GM23338 (cell line): ENCODE measurements around the gene FHIT. TPM values are rescaled to one million over a fixed set of nuclear protein-coding genes. Genes with fewer than 3 reads are reported as not detected.

Experiments used
- ATAC-seq: fragments of 200-7000 bp; cut with Tn5 transposase; 3 replicates; pipeline ENCODE4 v1.9.1; 2020
- DNase-seq: peaks from one replicate; pipeline ENCODE4 v3.0.0-alpha.2; 2015; ENCODE audit warnings: low spot score
- H2AFZ ChIP-seq: fragments of 200-600 bp; sonication (generic); 2 replicates; pipeline ENCODE4 v1.8.0; 2016; ENCODE audit warnings: antibody characterized with exemption, mild to moderate bottlenecking, moderate library complexity
- H3F3A ChIP-seq: fragments of 200-600 bp; sonication (generic); replicated peaks from 2 replicates; pipeline ENCODE4 v1.8.0; 2017; ENCODE audit warnings: antibody characterized with exemption, mixed run types, low read depth
- H3K27ac ChIP-seq: fragments of 200-600 bp; sonication (generic); 2 replicates; pipeline ENCODE4 v1.6.1; 2016; ENCODE audit warnings: low read depth
- H3K27me3 ChIP-seq: fragments of 200-600 bp; sonication (generic); 2 replicates; pipeline ENCODE4 v1.8.0; 2016; ENCODE audit warnings: mild to moderate bottlenecking, mixed run types, moderate library complexity; ENCODE audit not compliant: insufficient read depth
- H3K36me3 ChIP-seq: fragments of 200-600 bp; sonication (generic); 2 replicates; pipeline ENCODE4 v1.8.0; 2016; ENCODE audit warnings: mild to moderate bottlenecking; ENCODE audit not compliant: insufficient read depth
- H3K4me1 ChIP-seq: fragments of 200-600 bp; sonication (generic); 2 replicates; pipeline ENCODE4 v1.8.0; 2016; ENCODE audit warnings: mild to moderate bottlenecking, moderate library complexity; ENCODE audit not compliant: insufficient read depth
- H3K4me2 ChIP-seq: fragments of 200-600 bp; sonication (generic); 2 replicates; pipeline ENCODE4 v1.7.1; 2017; ENCODE audit warnings: mixed run types
- H3K4me3 ChIP-seq: fragments of 200-600 bp; sonication (generic); 2 replicates; pipeline ENCODE4 v1.6.1; 2016; ENCODE audit warnings: mixed run types
- H3K79me2 ChIP-seq: fragments of 200-600 bp; sonication (generic); replicated peaks from 2 replicates; pipeline ENCODE4 v1.8.0; 2017; ENCODE audit warnings: mild to moderate bottlenecking; ENCODE audit not compliant: insufficient read depth
- H3K9me2 ChIP-seq: fragments of 200-600 bp; sonication (generic); 2 replicates; pipeline ENCODE4 v1.8.0; 2017; ENCODE audit not compliant: insufficient read depth
- H4K20me1 ChIP-seq: fragments of 200-600 bp; sonication (generic); replicated peaks from 2 replicates; pipeline ENCODE4 v1.8.0; 2017; ENCODE audit warnings: mild to moderate bottlenecking; ENCODE audit not compliant: insufficient read depth
- H3K27ac Mint-ChIP-seq: 2 replicates; pipeline ENCODE4 v1.8.0; 2020; ENCODE audit warnings: inconsistent platforms, mild to moderate bottlenecking, moderate library complexity, mixed read lengths
- H3K27me3 Mint-ChIP-seq: 3 replicates; pipeline ENCODE4 v1.8.0; 2022; ENCODE audit warnings: low read depth, mild to moderate bottlenecking, moderate library complexity, mixed read lengths, inconsistent platforms; ENCODE audit not compliant: insufficient read depth, poor library complexity
- H3K36me3 Mint-ChIP-seq: 3 replicates; pipeline ENCODE4 v1.8.0; 2021; ENCODE audit warnings: low read depth, mild to moderate bottlenecking, inconsistent platforms, moderate library complexity, mixed read lengths
- H3K4me1 Mint-ChIP-seq: 3 replicates; pipeline ENCODE4 v1.8.0; 2020; ENCODE audit warnings: mild to moderate bottlenecking, inconsistent platforms, mixed read lengths
- H3K4me3 Mint-ChIP-seq: 3 replicates; pipeline ENCODE4 v1.8.0; 2021; ENCODE audit warnings: moderate library complexity, mild to moderate bottlenecking, inconsistent platforms, mixed read lengths
- H3K9me3 Mint-ChIP-seq: 3 replicates; pipeline ENCODE4 v1.8.0; 2020; ENCODE audit warnings: moderate library complexity, mild to moderate bottlenecking, inconsistent platforms, mixed read lengths
- POLR2AphosphoS5 ChIP-seq: IDR thresholded peaks from 2 replicates; pipeline ENCODE4 v1.6.1; 2016; ENCODE audit warnings: antibody characterized with exemption, low read depth
- ZNF114 ChIP-seq: fragments of 250-450 bp; sonication (Bioruptor Pico); IDR thresholded peaks from 2 replicates; pipeline ENCODE4 v1.5.0; 2020; ENCODE audit warnings: mild to moderate bottlenecking, moderate library complexity
- polyA plus RNA-seq: library from polyadenylated mRNA; unstranded; fragments of >200 nt; fragmentation: Nextera tagmentation; extraction: Ambion mirVana; gene quantifications from 2 replicates; pipeline ENCODE4 v1.2.1, GENCODE V29; 2016
- total RNA-seq: library from RNA; depleted of rRNA; stranded (reverse); fragments of >200 nt; shearing (Covaris generic); gene quantifications from 2 replicates; pipeline ENCODE4 v1.2.3, GENCODE V29; 2014
- TF ChIP-seq, protein P1 (sequence below): fragments of 250-450 bp; sonication (Bioruptor Pico); IDR thresholded peaks from 2 replicates; pipeline ENCODE4 v1.5.0; 2020; ENCODE audit warnings: mild to moderate bottlenecking, moderate library complexity
- TF ChIP-seq, protein P2 (sequence below), 2 experiments: fragments of 200-600 bp in 1 of 2; sonication (generic) in 1 of 2; conservative IDR thresholded peaks; 2 replicates each; pipeline versions ENCODE4 v1.5.1 to v1.6.1; 2016 to 2017; ENCODE audit warnings: antibody characterized with exemption in 2 of 2, low read depth in 2 of 2, mild to moderate bottlenecking in 2 of 2, moderate library complexity in 1 of 2

Gene FHIT
- total and polyA plus RNA-seq, 2 experiments from 2014 or later, result 3.0 to 8.3 TPM

DNA sequence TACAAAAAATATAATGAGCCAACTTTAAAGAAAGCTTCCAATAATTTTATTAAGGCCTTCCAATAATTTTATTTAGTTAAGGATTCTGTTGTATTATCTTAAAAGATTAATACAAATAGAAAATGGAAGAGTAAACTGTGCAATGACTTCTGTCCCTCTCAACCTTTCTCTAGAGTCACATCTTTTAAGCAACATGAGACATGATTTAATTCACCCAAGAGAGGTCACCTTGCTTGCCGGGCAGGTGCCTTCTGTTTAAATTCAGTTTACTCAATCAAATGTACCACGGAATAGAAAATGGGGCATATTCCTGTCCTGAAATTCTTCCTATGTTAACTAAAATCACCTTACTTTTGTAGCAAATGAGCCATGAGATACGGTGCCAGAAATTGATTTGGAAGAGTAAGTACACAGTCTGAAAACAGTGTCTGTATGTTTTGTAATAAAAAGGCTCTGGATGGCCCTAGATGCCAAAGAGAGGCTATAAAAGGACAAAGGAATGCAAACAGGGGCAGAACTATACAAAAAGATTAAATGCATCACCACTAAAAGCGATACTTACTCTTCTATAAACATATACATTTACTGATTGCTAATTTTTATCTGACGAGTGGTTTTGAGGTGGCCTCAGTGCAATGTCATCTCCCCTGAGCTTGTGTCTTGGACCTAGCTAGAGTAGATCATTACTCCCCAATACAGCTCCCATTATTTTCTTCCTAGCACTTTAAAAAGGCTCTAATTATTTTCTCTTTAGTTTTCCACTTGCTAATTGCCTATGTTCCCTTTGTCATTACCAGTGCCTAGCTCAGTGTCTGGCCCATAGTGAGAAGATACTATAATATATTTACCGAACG lies 134.0 kb downstream of the FHIT start:
- no peaks in the 10 kb centered on the region for H3K79me2 ChIP-seq
- H3K4me1 ChIP-seq, result no peaks in the 10 kb centered on the region
- ATAC-seq (no peak), DNase-seq (no peak)
- Mint-ChIP-seq H3K36me3 (peaks cover 7% of the 10 kb centered on the region; the same call in 2 of the 3 replicates), H3K27ac (0 out of 2 replicates have a peak overlapping the region, but pooled peaks have one; percentile 58), H3K4me3 (no peak overlapping the region), H3K4me1 (no peaks in the 10 kb centered on the region), H3K27me3 (peaks cover 2% of the 10 kb centered on the region), H3K9me3 (peaks cover 11% of the 10 kb centered on the region; the same call in 2 of the 3 replicates)
- H3K4me2 ChIP-seq, result no peak overlapping the region
- TF ChIP-seq POLR2AphosphoS5 (no peak), ZNF114 (CRISPR knock-in tag) (no peak)
- TF ChIP-seq, protein P1, sequence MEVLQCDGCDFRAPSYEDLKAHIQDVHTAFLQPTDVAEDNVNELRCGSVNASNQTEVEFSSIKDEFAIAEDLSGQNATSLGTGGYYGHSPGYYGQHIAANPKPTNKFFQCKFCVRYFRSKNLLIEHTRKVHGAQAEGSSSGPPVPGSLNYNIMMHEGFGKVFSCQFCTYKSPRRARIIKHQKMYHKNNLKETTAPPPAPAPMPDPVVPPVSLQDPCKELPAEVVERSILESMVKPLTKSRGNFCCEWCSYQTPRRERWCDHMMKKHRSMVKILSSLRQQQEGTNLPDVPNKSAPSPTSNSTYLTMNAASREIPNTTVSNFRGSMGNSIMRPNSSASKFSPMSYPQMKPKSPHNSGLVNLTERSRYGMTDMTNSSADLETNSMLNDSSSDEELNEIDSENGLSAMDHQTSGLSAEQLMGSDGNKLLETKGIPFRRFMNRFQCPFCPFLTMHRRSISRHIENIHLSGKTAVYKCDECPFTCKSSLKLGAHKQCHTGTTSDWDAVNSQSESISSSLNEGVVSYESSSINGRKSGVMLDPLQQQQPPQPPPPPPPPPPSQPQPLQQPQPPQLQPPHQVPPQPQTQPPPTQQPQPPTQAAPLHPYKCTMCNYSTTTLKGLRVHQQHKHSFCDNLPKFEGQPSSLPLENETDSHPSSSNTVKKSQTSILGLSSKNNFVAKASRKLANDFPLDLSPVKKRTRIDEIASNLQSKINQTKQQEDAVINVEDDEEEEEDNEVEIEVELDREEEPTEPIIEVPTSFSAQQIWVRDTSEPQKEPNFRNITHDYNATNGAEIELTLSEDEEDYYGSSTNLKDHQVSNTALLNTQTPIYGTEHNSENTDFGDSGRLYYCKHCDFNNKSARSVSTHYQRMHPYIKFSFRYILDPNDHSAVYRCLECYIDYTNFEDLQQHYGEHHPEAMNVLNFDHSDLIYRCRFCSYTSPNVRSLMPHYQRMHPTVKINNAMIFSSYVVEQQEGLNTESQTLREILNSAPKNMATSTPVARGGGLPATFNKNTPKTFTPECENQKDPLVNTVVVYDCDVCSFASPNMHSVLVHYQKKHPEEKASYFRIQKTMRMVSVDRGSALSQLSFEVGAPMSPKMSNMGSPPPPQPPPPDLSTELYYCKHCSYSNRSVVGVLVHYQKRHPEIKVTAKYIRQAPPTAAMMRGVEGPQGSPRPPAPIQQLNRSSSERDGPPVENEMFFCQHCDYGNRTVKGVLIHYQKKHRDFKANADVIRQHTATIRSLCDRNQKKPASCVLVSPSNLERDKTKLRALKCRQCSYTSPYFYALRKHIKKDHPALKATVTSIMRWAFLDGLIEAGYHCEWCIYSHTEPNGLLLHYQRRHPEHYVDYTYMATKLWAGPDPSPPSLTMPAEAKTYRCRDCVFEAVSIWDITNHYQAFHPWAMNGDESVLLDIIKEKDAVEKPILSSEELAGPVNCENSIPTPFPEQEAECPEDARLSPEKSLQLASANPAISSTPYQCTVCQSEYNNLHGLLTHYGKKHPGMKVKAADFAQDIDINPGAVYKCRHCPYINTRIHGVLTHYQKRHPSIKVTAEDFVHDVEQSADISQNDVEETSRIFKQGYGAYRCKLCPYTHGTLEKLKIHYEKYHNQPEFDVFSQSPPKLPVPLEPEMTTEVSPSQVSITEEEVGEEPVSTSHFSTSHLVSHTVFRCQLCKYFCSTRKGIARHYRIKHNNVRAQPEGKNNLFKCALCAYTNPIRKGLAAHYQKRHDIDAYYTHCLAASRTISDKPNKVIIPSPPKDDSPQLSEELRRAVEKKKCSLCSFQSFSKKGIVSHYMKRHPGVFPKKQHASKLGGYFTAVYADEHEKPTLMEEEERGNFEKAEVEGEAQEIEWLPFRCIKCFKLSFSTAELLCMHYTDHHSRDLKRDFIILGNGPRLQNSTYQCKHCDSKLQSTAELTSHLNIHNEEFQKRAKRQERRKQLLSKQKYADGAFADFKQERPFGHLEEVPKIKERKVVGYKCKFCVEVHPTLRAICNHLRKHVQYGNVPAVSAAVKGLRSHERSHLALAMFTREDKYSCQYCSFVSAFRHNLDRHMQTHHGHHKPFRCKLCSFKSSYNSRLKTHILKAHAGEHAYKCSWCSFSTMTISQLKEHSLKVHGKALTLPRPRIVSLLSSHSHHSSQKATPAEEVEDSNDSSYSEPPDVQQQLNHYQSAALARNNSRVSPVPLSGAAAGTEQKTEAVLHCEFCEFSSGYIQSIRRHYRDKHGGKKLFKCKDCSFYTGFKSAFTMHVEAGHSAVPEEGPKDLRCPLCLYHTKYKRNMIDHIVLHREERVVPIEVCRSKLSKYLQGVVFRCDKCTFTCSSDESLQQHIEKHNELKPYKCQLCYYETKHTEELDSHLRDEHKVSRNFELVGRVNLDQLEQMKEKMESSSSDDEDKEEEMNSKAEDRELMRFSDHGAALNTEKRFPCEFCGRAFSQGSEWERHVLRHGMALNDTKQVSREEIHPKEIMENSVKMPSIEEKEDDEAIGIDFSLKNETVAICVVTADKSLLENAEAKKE (CRISPR knock-in tag), result no peak
- TF ChIP-seq, protein P2, sequence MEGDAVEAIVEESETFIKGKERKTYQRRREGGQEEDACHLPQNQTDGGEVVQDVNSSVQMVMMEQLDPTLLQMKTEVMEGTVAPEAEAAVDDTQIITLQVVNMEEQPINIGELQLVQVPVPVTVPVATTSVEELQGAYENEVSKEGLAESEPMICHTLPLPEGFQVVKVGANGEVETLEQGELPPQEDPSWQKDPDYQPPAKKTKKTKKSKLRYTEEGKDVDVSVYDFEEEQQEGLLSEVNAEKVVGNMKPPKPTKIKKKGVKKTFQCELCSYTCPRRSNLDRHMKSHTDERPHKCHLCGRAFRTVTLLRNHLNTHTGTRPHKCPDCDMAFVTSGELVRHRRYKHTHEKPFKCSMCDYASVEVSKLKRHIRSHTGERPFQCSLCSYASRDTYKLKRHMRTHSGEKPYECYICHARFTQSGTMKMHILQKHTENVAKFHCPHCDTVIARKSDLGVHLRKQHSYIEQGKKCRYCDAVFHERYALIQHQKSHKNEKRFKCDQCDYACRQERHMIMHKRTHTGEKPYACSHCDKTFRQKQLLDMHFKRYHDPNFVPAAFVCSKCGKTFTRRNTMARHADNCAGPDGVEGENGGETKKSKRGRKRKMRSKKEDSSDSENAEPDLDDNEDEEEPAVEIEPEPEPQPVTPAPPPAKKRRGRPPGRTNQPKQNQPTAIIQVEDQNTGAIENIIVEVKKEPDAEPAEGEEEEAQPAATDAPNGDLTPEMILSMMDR (conservative IDR thresholded peaks at IDR 0.05; ENCODE audit: low read depth in 2 of 2), result no peak
- H3K4me3 ChIP-seq, result no peak overlapping the region
- no peaks in the 10 kb centered on the region for H3F3A ChIP-seq
- H3K27ac ChIP-seq, result no peak overlapping the region
- no peaks in the 10 kb centered on the region for H4K20me1 ChIP-seq
- H3K36me3 ChIP-seq, result peaks cover 3% of the 10 kb centered on the region; the same call in 1 of the 2 replicates
- H3K9me2 ChIP-seq, result peaks cover 6% of the 10 kb centered on the region
- H2AFZ ChIP-seq, result no peak overlapping the region
- H3K27me3 ChIP-seq, result no peaks in the 10 kb centered on the region
